ENCODE data around the gene PRELID3B.

- TF ChIP-seq EZH2 (IDR thresholded peaks at IDR 0.05; ENCODE audit: low read depth) (no peak), CTCF (conservative IDR thresholded peaks at IDR 0.05) (no peak)
Measured at GRCh38 chr20:59073582-59073981, 31.0 kb upstream of the PRELID3B start.

Data from PC-9 (cell line).